Sigmoid colon (tissue), 7 donors: ENCODE results near the gene PPP1R7. TPM values are rescaled to one million over a fixed set of nuclear protein-coding genes. Genes with fewer than 3 reads are reported as not detected.
A peak's percentile ranks its signal among the peaks of the same experiment; 100 is the strongest.

Source experiments
- DNase-seq: peaks from one replicate; pipeline ENCODE4 v3.0.0-alpha.2; 2019
- H3K27ac ChIP-seq, 4 donors: fragments of 200-600 bp; sonication (generic); one replicate each; pipeline ENCODE4 v1.5.1; 2016 to 2019; ENCODE audit warnings: mild to moderate bottlenecking in 1 of 4
- H3K27me3 ChIP-seq, 3 donors: fragments of 200-600 bp; sonication (generic); one replicate each; pipeline ENCODE4 v1.5.1; 2019; ENCODE audit warnings: mild to moderate bottlenecking in 1 of 3
- H3K36me3 ChIP-seq, 4 donors: fragments of 200-600 bp; sonication (generic); one replicate each; pipeline ENCODE4 v1.5.1; 2016 to 2019
- H3K4me1 ChIP-seq, 4 donors: fragments of 200-600 bp; sonication (generic); one replicate each; pipeline ENCODE4 v1.5.1; 2017 to 2019
- H3K4me3 ChIP-seq, 4 donors: fragments of 200-600 bp; sonication (generic); one replicate each; pipeline ENCODE4 v1.5.1; 2017 to 2019; ENCODE audit warnings: mild to moderate bottlenecking in 2 of 4, moderate library complexity in 1 of 4
- H3K9me3 ChIP-seq, 4 donors: fragments of 200-600 bp in 3 of 4; sonication (generic) in 3 of 4; one replicate each; pipeline versions ENCODE4 v1.5.1 to v1.6.1; 2013 to 2019
- CTCF ChIP-seq, 4 experiments: fragments of 450-650 bp in 3 of 4; fragments of 200-600 bp in 1 of 4; IDR thresholded peaks; one replicate each; pipeline ENCODE4 v1.5.1; 2016 to 2019; ENCODE audit warnings: antibody characterized with exemption in 4 of 4, mild to moderate bottlenecking in 3 of 4, moderate library complexity in 2 of 4
- EP300 ChIP-seq, 4 donors: sonication (generic); formaldehyde crosslinking; IDR thresholded peaks; one replicate each; pipeline ENCODE4 v1.6.1; 2017; ENCODE audit warnings: antibody characterized with exemption in 4 of 4
- POLR2A ChIP-seq, 2 donors: fragments of 450-650 bp; IDR thresholded peaks; one replicate each; pipeline ENCODE4 v1.6.1; 2016; ENCODE audit warnings: antibody characterized with exemption in 2 of 2, mild to moderate bottlenecking in 2 of 2, moderate library complexity in 2 of 2
- POLR2AphosphoS5 ChIP-seq, 4 donors: sonication (generic); formaldehyde crosslinking; IDR thresholded peaks; one replicate each; pipeline ENCODE4 v1.6.1; 2017; ENCODE audit warnings: antibody characterized with exemption in 4 of 4
- WGBS, 2 donors: extraction: QIAGEN DNeasy Blood & Tissue Kit; methylation state at CpG; one replicate each; pipeline ENCODE4 v1.1.7; 2013; 5-methylcytosine and 5-hydroxymethylcytosine counted together
- intact Hi-C: fragments of 100-400 bp; cut with DNase I; formaldehyde crosslinking; loops from one replicate; pipeline ENCODE4 v1.15.1; 2023
- polyA plus RNA-seq, 3 donors: library from polyadenylated mRNA; stranded (reverse); fragments of 200-250 nt; gene quantifications; one replicate each; pipeline ENCODE4 v1.2.3, GENCODE V29; 2013
- total RNA-seq, 4 donors: library from RNA; depleted of rRNA; stranded (reverse); fragments of >200 nt; gene quantifications; one replicate each; pipeline ENCODE4 v1.1.0, GENCODE V29; 2016
- donor health status: healthy with polysubstance abuse.
- donor health status: Bipolar disorder and iron deficiency.
- donor health status: healthy.

Gene PPP1R7
- total and polyA plus RNA-seq, 7 donors = 41.3 to 89.7 (median 63.5) TPM

- DNase-seq = no peak
- Histone ChIP-seq H3K9me3 (no peaks in the 10 kb centered on the region), H3K27ac (no peak overlapping the region), H3K36me3 (no peaks in the 10 kb centered on the region), H3K4me1 (no peaks in the 10 kb centered on the region), H3K4me3 (no peak overlapping the region), H3K27me3 (no peaks in the 10 kb centered on the region)
- TF ChIP-seq POLR2A (IDR thresholded peaks at IDR 0.05) (no peak), EP300 (IDR thresholded peaks at IDR 0.05) (no peak), CTCF (IDR thresholded peaks at IDR 0.05) (no peak), POLR2AphosphoS5 (IDR thresholded peaks at IDR 0.05) (no peak)
- intact Hi-C loops = no loop called here
- WGBS, 2 donors = 95% methylated on average over 10 of the region's 10 CpGs
These were observed 16.8 kb upstream of the PPP1R7 start for GRCh38 chr2:241133436-241133820.

- no peaks in the 10 kb centered on the region for H3K4me1 ChIP-seq
- H3K9me3 ChIP-seq = no peaks in the 10 kb centered on the region
- TF ChIP-seq EP300 (IDR thresholded peaks at IDR 0.05) = no peak
- TF ChIP-seq POLR2AphosphoS5 (IDR thresholded peaks at IDR 0.05) = no peak
- no peak for TF ChIP-seq CTCF (IDR thresholded peaks at IDR 0.05)
- TF ChIP-seq POLR2A (IDR thresholded peaks at IDR 0.05) = no peak
- intact Hi-C loops = no loop called here
- H3K4me3 ChIP-seq = no peak overlapping the region
- H3K36me3 ChIP-seq = no peaks in the 10 kb centered on the region
- peak; percentile 43 for DNase-seq
- H3K27me3 ChIP-seq = no peaks in the 10 kb centered on the region
- H3K27ac ChIP-seq = no peak overlapping the region
- 90 to 95% methylated on average over 7 of the region's 7 CpGs for WGBS, 2 donors
These were observed 15.6 kb upstream of the PPP1R7 start for GRCh38 chr2:241134711-241135110.

GRCh38 chr2:241135737-241136136 is 14.5 kb upstream of the PPP1R7 start:
- 21 to 72% methylated on average over 9 of the region's 9 CpGs for WGBS, 2 donors
- peak; percentile 48 for DNase-seq
- no peak for TF ChIP-seq POLR2AphosphoS5 (IDR thresholded peaks at IDR 0.05)
- no peak for TF ChIP-seq CTCF (IDR thresholded peaks at IDR 0.05)
- TF ChIP-seq EP300 (IDR thresholded peaks at IDR 0.05) = no peak
- no peak for TF ChIP-seq POLR2A (IDR thresholded peaks at IDR 0.05)

GRCh38 chr2:241136191-241136590 is 14.1 kb upstream of the PPP1R7 start:
- no peaks in the 10 kb centered on the region for H3K27me3 ChIP-seq
- TF ChIP-seq EP300 (IDR thresholded peaks at IDR 0.05) = no peak
- TF ChIP-seq POLR2AphosphoS5 (IDR thresholded peaks at IDR 0.05) = no peak
- no peak for TF ChIP-seq CTCF (IDR thresholded peaks at IDR 0.05)
- TF ChIP-seq POLR2A (IDR thresholded peaks at IDR 0.05) = no peak
- intact Hi-C loops = no loop called here
- H3K36me3 ChIP-seq = no peaks in the 10 kb centered on the region
- no peak overlapping the region for H3K27ac ChIP-seq
- H3K4me3 ChIP-seq = no peak overlapping the region
- 80 to 94% methylated on average over 8 of the region's 8 CpGs for WGBS, 2 donors
- no peaks in the 10 kb centered on the region for H3K9me3 ChIP-seq
- peak; percentile 32 for DNase-seq
- no peaks in the 10 kb centered on the region for H3K4me1 ChIP-seq

More at GRCh38 chr2:241135737-241136136, 14.5 kb upstream of the PPP1R7 start:
- no peak overlapping the region for H3K4me3 ChIP-seq
- no peaks in the 10 kb centered on the region for H3K36me3 ChIP-seq
- no peaks in the 10 kb centered on the region for H3K27me3 ChIP-seq
- no peak overlapping the region for H3K27ac ChIP-seq
- intact Hi-C loops = no loop called here
- H3K4me1 ChIP-seq = no peaks in the 10 kb centered on the region
- H3K9me3 ChIP-seq = no peaks in the 10 kb centered on the region

- DNase-seq = peak; percentile 52
- no peak overlapping the region for H3K27ac ChIP-seq
- no peaks in the 10 kb centered on the region for H3K4me1 ChIP-seq
- H3K27me3 ChIP-seq = no peaks in the 10 kb centered on the region
- intact Hi-C loops = no loop called here
- TF ChIP-seq EP300 (IDR thresholded peaks at IDR 0.05) (no peak), POLR2A (IDR thresholded peaks at IDR 0.05) (no peak), POLR2AphosphoS5 (IDR thresholded peaks at IDR 0.05) (no peak), CTCF (IDR thresholded peaks at IDR 0.05) (no peak)
- no peak overlapping the region for H3K4me3 ChIP-seq
- H3K9me3 ChIP-seq = no peaks in the 10 kb centered on the region
- no peaks in the 10 kb centered on the region for H3K36me3 ChIP-seq
- 95 to 97% methylated on average over 25 of the region's 25 CpGs for WGBS, 2 donors
These were observed 13.5 kb upstream of the PPP1R7 start for GRCh38 chr2:241136661-241137260.
